B cell (primary cell): Measurements from ENCODE around the gene MAP3K7CL. TPM values are rescaled to one million over a fixed set of nuclear protein-coding genes. Genes with fewer than 3 reads are reported as not detected.
A peak's percentile ranks its signal among the peaks of the same experiment; 100 is the strongest.

Experiments
- ATAC-seq: fragments of 200-7000 bp; cut with Tn5 transposase; one replicate; pipeline ENCODE4 v1.10.0; 2021; ENCODE audit warnings: low read depth, mild to moderate bottlenecking, moderate number of reproducible peaks, moderate library complexity
- CTCF ChIA-PET: fragments of 350-600 bp; sonication (Branson Sonifier 250); formaldehyde crosslinking; loops from one replicate; lab custom pipeline; 2021; ENCODE audit warnings: antibody characterized with exemption, inconsistent platforms; lab: Charles Lee
- POLR2A ChIA-PET: fragments of 350-600 bp; sonication (Branson Sonifier 250); formaldehyde crosslinking; loops from one replicate; lab custom pipeline; 2021; ENCODE audit warnings: antibody characterized with exemption; lab: Charles Lee
- DNase-seq: peaks from one replicate; pipeline ENCODE4 v3.0.0; 2013
- H2AFZ ChIP-seq: 2 replicates; pipeline ENCODE4 v1.6.1; 2012; ENCODE audit warnings: mild to moderate bottlenecking, low read depth, low read length; ENCODE audit not compliant: insufficient read depth, poor library complexity, severe bottlenecking
- H3K27ac ChIP-seq, 2 donors: 1 replicate in 1 of 2; 2 replicates in 1 of 2; pipeline ENCODE4 v1.5.1; 2012 to 2013; ENCODE audit warnings: low read length in 2 of 2, mild to moderate bottlenecking in 2 of 2, moderate library complexity in 1 of 2
- H3K27me3 ChIP-seq, 4 experiments: fragments of 200-600 bp in 1 of 4; sonication (generic) in 1 of 4; replicated peaks in 1 of 4; 1 replicate in 2 of 4; 2 replicates in 2 of 4; pipeline versions ENCODE4 v1.6.1 to v1.7.0; 2013 to 2016; ENCODE audit warnings: low read length in 3 of 4, mild to moderate bottlenecking in 2 of 4, mixed read lengths in 1 of 4, moderate library complexity in 1 of 4; ENCODE audit not compliant: insufficient read depth in 4 of 4, control insufficient read depth in 3 of 4; ENCODE audit errors: control extremely low read depth in 1 of 4
- H3K36me3 ChIP-seq, 2 experiments: replicated peaks in 1 of 2; 1 replicate in 1 of 2; 2 replicates in 1 of 2; pipeline versions ENCODE4 v1.6.1 to v1.7.1; 2013; ENCODE audit warnings: low read length in 1 of 2; ENCODE audit not compliant: insufficient read depth in 2 of 2, control insufficient read depth in 1 of 2; ENCODE audit errors: control extremely low read depth in 1 of 2, extremely low read depth in 1 of 2
- H3K4me1 ChIP-seq, 2 donors: fragments of 200-600 bp in 1 of 2; sonication (generic) in 1 of 2; 1 replicate in 1 of 2; 2 replicates in 1 of 2; pipeline versions ENCODE4 v1.5.1 to v1.6.1; 2013 to 2017; ENCODE audit warnings: low read length in 2 of 2; ENCODE audit not compliant: control insufficient read depth in 2 of 2, insufficient read depth in 2 of 2
- H3K4me2 ChIP-seq: replicated peaks from 2 replicates; pipeline ENCODE3; 2012; ENCODE audit warnings: mild to moderate bottlenecking, low read depth, low read length; ENCODE audit not compliant: poor library complexity, severe bottlenecking
- H3K4me3 ChIP-seq, 5 experiments: fragments of 200-600 bp in 1 of 5; sonication (generic) in 1 of 5; 1 replicate in 3 of 5; 2 replicates in 2 of 5; pipeline versions ENCODE4 v1.5.1 to v1.7.0; 2011 to 2016; ENCODE audit warnings: low read length in 4 of 5, mild to moderate bottlenecking in 4 of 5, low read depth in 2 of 5, control low read depth in 1 of 5, moderate library complexity in 1 of 5; ENCODE audit not compliant: insufficient read depth in 1 of 5; ENCODE audit errors: control extremely low read depth in 1 of 5, extremely low read depth in 1 of 5
- H3K79me2 ChIP-seq: fragments of 200-600 bp; sonication (generic); one replicate; pipeline ENCODE4 v1.6.0; 2016; ENCODE audit warnings: low read length; ENCODE audit not compliant: control insufficient read depth, insufficient read depth
- H3K9ac ChIP-seq: fragments of 200-600 bp; sonication (generic); 2 replicates; pipeline ENCODE4 v1.6.1; 2017; ENCODE audit warnings: mild to moderate bottlenecking, low read length, moderate library complexity
- H3K9me3 ChIP-seq, 3 donors: one replicate each; pipeline versions ENCODE4 v1.6.1 to v1.7.1; 2013; ENCODE audit warnings: low read length in 2 of 3; ENCODE audit not compliant: control insufficient read depth in 2 of 3, insufficient read depth in 1 of 3; ENCODE audit errors: control extremely low read depth in 1 of 3
- H4K20me1 ChIP-seq: 2 replicates; pipeline ENCODE4 v1.6.0; 2012; ENCODE audit warnings: mild to moderate bottlenecking, low read length; ENCODE audit not compliant: insufficient read depth, control insufficient read depth, poor library complexity, severe bottlenecking
- H3K27ac Mint-ChIP-seq: one replicate; pipeline ENCODE4 v1.8.0; 2021; ENCODE audit warnings: mixed read lengths
- H3K27me3 Mint-ChIP-seq: one replicate; pipeline ENCODE4 v1.8.0; 2021; ENCODE audit warnings: mixed read lengths
- H3K4me1 Mint-ChIP-seq: one replicate; pipeline ENCODE4 v1.8.0; 2021; ENCODE audit warnings: mixed read lengths
- H3K4me3 Mint-ChIP-seq: one replicate; pipeline ENCODE4 v1.8.0; 2021; ENCODE audit warnings: mixed read lengths
- H3K9me3 Mint-ChIP-seq: one replicate; pipeline ENCODE4 v1.8.0; 2022; ENCODE audit warnings: mixed read lengths; ENCODE audit not compliant: insufficient read depth
- EZH2 ChIP-seq: IDR thresholded peaks from 2 replicates; pipeline ENCODE4 v1.6.1; 2012; ENCODE audit warnings: borderline replicate concordance, low read depth, mild to moderate bottlenecking, moderate library complexity, low read length; ENCODE audit not compliant: insufficient read depth, poor library complexity, severe bottlenecking
- WGBS: methylation state at CpG from one replicate; pipeline ENCODE4 v1.1.5; 2013; ENCODE audit warnings: missing lambda C conversion rate; ENCODE audit not compliant: insufficient coverage; 5-methylcytosine and 5-hydroxymethylcytosine counted together
- intact Hi-C: fragments of 100-400 bp; cut with micrococcal nuclease; formaldehyde crosslinking; loops from one replicate; pipeline ENCODE4 v1.10.0; 2022
- polyA plus RNA-seq: library from polyadenylated mRNA; depleted of rRNA; stranded (reverse); fragments of >200 nt; gene quantifications from 2 replicates; pipeline ENCODE4 v1.2.3, GENCODE V29; 2012
- total RNA-seq, 2 donors: library from RNA; stranded (reverse); fragments of 120-200 nt in 1 of 2; gene quantifications; 1 replicate in 1 of 2; 2 replicates in 1 of 2; pipeline versions ENCODE4 v1.2.3 to v1.2.4, GENCODE V29; 2013 to 2022
- TF ChIP-seq, protein P1 (sequence below): fragments of 200-600 bp; IDR thresholded peaks from one replicate; pipeline ENCODE4 v1.8.0; 2022; ENCODE audit warnings: antibody characterized with exemption, mild to moderate bottlenecking

Gene MAP3K7CL
- total and polyA plus RNA-seq, 2 donors (not counting 1 experiment from before 2014, with no cell fraction given), result 8.9 to 11.9 TPM

DNA sequence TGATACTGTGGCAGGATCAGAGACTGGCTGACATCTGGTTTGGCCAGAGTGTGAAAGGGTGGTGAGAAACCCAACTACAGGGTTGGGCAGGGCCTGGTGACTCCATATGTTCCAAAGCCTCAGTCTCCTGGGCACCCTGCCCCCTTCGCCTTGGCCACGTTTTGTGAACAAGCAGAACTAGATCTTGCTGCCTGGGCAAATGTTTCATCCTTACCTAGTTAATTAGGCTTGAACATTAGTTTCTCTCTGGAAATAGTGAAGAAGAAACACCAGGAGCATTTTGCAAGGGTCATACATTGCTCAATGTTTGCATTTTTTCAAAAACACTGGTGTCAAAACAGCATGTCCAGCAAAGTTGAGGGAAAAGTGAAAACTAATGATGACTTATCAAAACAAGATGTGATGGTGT, 60.5 kb downstream of the MAP3K7CL start:
- no peaks in the 10 kb centered on the region for H3K9me3 Mint-ChIP-seq
- ChIA-PET CTCF (no interaction called here), POLR2A (no interaction called here)
- Histone ChIP-seq H2AFZ (no peak overlapping the region), H3K36me3 (peaks cover 0 to 1% of the 10 kb centered on the region in 2 experiments), H3K4me2 (no peak overlapping the region), H3K27me3 (no peaks in the 10 kb centered on the region), H3K4me1 (peaks cover 7 to 8% of the 10 kb centered on the region in 2 donors), H3K79me2 (no peaks in the 10 kb centered on the region), H3K9ac (no peak overlapping the region), H3K4me3 (no peak overlapping the region), H3K9me3 (no peaks in the 10 kb centered on the region), H3K27ac (no peak overlapping the region), H4K20me1 (no peaks in the 10 kb centered on the region)
- peaks cover 19% of the 10 kb centered on the region for H3K4me1 Mint-ChIP-seq
- intact Hi-C loops, result no loop called here
- DNase-seq (no peak), ATAC-seq (no peak)
- TF ChIP-seq, protein P1, sequence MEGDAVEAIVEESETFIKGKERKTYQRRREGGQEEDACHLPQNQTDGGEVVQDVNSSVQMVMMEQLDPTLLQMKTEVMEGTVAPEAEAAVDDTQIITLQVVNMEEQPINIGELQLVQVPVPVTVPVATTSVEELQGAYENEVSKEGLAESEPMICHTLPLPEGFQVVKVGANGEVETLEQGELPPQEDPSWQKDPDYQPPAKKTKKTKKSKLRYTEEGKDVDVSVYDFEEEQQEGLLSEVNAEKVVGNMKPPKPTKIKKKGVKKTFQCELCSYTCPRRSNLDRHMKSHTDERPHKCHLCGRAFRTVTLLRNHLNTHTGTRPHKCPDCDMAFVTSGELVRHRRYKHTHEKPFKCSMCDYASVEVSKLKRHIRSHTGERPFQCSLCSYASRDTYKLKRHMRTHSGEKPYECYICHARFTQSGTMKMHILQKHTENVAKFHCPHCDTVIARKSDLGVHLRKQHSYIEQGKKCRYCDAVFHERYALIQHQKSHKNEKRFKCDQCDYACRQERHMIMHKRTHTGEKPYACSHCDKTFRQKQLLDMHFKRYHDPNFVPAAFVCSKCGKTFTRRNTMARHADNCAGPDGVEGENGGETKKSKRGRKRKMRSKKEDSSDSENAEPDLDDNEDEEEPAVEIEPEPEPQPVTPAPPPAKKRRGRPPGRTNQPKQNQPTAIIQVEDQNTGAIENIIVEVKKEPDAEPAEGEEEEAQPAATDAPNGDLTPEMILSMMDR, result no peak
- no peak for TF ChIP-seq EZH2
- no peak overlapping the region for H3K4me3 Mint-ChIP-seq
- no peak overlapping the region for H3K27ac Mint-ChIP-seq
- WGBS, result no CpG with 5 or more reads among the region's 2 CpGs
- no peaks in the 10 kb centered on the region for H3K27me3 Mint-ChIP-seq

DNA sequence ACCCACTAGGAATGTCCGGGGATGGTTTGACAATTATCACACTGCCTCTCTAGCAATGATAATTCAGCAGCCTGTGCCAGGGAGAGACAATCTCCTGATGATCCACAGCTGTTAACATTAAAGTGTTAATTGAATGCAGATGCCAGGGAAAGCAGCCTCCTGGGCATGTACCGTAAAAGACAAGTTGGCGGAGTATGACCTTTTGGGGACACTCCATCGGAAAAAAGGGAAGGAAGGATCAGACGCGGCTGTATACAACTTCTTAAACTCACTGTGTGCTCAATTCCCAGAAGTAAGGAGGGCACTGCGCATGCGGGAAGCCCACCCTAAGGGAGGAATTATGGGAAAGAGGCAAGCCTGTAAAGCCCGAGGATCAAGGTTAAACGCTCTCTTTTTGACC, 62.6 kb downstream of the MAP3K7CL start:
- Histone ChIP-seq H3K9me3 (peaks cover 0 to 10% (median 7%) of the 10 kb centered on the region in 3 donors), H3K79me2 (no peaks in the 10 kb centered on the region), H3K27ac (no peak overlapping the region), H3K4me1 (peaks cover 17 to 22% of the 10 kb centered on the region in 2 donors), H4K20me1 (no peaks in the 10 kb centered on the region), H3K27me3 (no peaks in the 10 kb centered on the region), H3K9ac (no peak overlapping the region), H3K4me2 (peak overlapping the region; percentile 11), H3K4me3 (peak overlapping the region in 2 of 5 experiments; percentile 11 to 15), H3K36me3 (peaks cover 0 to 1% of the 10 kb centered on the region in 2 experiments), H2AFZ (no peak overlapping the region)
- ATAC-seq, result no peak
- CTCF ChIA-PET, result interaction anchor here (1.3 kb wide), 1 partner anchor 108 kb away, joined by 3 read pairs; no protein-coding TSS in a partner anchor
- Mint-ChIP-seq H3K9me3 (peaks cover 3% of the 10 kb centered on the region), H3K27ac (peak overlapping the region; percentile 67), H3K27me3 (no peaks in the 10 kb centered on the region), H3K4me3 (peak overlapping the region; percentile 54), H3K4me1 (peaks cover 38% of the 10 kb centered on the region)
- no peak for DNase-seq
- POLR2A ChIA-PET, result no interaction called here
- TF ChIP-seq, protein P1, result no peak
- no peak for TF ChIP-seq EZH2
- intact Hi-C loops, result no loop called here
- 89% methylated on average over 4 of the region's 10 CpGs for WGBS
